ENCODE results near the gene RABEP2.
"Not testable (repeated sequence)": the region's sequence is repeated elsewhere in the genome, so short reads cannot be mapped to it uniquely, and the experiment has no call there.

Gene RABEP2

DNA sequence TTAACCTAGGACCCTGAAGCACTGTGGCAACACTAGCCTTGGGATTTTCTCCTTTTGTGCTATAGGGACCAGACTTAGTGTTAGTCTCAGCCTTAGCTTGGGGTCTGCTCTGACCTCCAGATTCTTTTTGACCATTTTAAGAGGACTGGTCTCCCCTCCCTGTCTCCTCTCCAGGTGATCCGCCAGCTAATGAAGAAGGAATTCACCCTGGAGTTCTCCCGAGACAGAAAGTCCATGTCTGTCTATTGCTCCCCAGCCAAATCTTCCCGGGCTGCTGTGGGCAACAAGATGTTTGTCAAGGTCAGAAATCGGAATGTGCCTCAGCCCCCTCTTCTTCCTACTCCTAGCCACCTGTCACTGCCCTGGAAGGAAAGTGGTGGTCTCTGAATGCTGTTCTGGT is 27.2 kb downstream of the RABEP2 start:
- Histone ChIP-seq H3K27me3 (ENCODE audit: control insufficient read depth, insufficient read depth, low read length) (no peaks in the 10 kb centered on the region), H3K36me3 (ENCODE audit: control insufficient read depth, insufficient read depth, low read length) (no peaks in the 10 kb centered on the region), H3K4me2 (ENCODE audit: low read length) (no peak overlapping the region), H2AFZ (no peak overlapping the region), H3K79me2 (no peaks in the 10 kb centered on the region), H3K9me3 (ENCODE audit: control insufficient read depth, low read length) (no peaks in the 10 kb centered on the region), H3K9ac (no peak overlapping the region), H3K4me3 (ENCODE audit: low read depth, low read length) (no peak overlapping the region), H3K4me1 (no peaks in the 10 kb centered on the region), H3K27ac (no peak overlapping the region)
- TF ChIP-seq CTCF (IDR thresholded peaks at IDR 0.05), result no peak

DNA sequence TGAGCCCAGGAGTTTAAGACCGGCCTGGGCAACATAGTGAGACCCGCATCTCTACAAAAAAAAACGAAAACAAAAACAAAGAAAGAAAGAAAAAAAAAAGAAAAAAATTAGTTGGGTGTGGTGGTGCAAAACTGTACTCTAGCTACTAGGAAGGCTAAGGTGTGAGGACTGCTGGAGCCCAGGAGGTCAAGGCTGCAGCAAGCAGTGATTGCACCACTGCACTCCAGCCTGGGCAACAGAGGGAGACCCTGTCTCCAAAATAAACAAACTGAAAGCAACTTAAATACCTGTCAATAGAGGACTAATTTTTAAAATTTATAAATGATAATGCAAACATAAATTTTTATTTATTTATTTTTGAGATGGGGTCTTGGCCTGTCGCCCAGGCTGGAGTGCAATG is 29.4 kb downstream of the RABEP2 start:
- H2AFZ ChIP-seq, result no peak overlapping the region
- no peak overlapping the region for H3K27ac ChIP-seq
- no peak overlapping the region for H3K4me3 ChIP-seq (ENCODE audit: low read depth, low read length)

DNA sequence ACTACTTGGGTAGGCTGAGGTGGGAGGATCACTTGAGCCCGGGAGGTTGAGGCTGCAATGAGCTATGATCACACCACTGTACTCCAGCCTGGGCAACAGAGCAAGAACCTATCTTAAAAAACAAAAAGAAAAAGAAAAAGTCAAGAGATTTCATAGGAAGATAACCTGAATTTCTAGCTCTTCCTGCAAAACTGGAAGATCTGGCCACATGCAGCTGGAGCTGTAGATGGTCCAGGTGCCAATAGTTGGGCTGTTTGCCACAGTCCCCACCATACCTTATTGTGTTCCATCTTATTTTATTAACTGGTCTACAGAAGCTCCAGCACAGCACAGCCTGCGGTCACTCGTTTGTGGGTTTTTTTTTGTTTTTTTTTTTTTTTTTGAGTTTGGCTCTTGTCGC is 31.7 kb downstream of the RABEP2 start:
- Histone ChIP-seq H3K4me1 (no peaks in the 10 kb centered on the region), H3K4me3 (ENCODE audit: low read depth, low read length) (no peak overlapping the region), H3K4me2 (ENCODE audit: low read length) (no peak overlapping the region), H3K79me2 (no peaks in the 10 kb centered on the region), H3K27ac (no peak overlapping the region), H2AFZ (no peak overlapping the region), H3K9me3 (ENCODE audit: control insufficient read depth, low read length) (no peaks in the 10 kb centered on the region), H3K27me3 (ENCODE audit: control insufficient read depth, insufficient read depth, low read length) (no peaks in the 10 kb centered on the region), H3K9ac (no peak overlapping the region), H3K36me3 (ENCODE audit: control insufficient read depth, insufficient read depth, low read length) (no peaks in the 10 kb centered on the region)
- no peak for TF ChIP-seq CTCF (IDR thresholded peaks at IDR 0.05)

More for the DNA sequence above, 29.4 kb downstream of the RABEP2 start:
- no peaks in the 10 kb centered on the region for H3K4me1 ChIP-seq
- no peaks in the 10 kb centered on the region for H3K27me3 ChIP-seq (ENCODE audit: control insufficient read depth, insufficient read depth, low read length)
- no peak overlapping the region for H3K4me2 ChIP-seq (ENCODE audit: low read length)
- no peaks in the 10 kb centered on the region for H3K79me2 ChIP-seq
- TF ChIP-seq CTCF (IDR thresholded peaks at IDR 0.05), result no peak
- no peaks in the 10 kb centered on the region for H3K36me3 ChIP-seq (ENCODE audit: control insufficient read depth, insufficient read depth, low read length)
- no peak overlapping the region for H3K9ac ChIP-seq
- H3K9me3 ChIP-seq (ENCODE audit: control insufficient read depth, low read length), result no peaks in the 10 kb centered on the region

GRCh38 chr16:28891964-28892890 is 32.8 kb downstream of the RABEP2 start:
- no peaks in the 10 kb centered on the region for H3K79me2 ChIP-seq
- TF ChIP-seq CTCF (IDR thresholded peaks at IDR 0.05), result no peak

DNA sequence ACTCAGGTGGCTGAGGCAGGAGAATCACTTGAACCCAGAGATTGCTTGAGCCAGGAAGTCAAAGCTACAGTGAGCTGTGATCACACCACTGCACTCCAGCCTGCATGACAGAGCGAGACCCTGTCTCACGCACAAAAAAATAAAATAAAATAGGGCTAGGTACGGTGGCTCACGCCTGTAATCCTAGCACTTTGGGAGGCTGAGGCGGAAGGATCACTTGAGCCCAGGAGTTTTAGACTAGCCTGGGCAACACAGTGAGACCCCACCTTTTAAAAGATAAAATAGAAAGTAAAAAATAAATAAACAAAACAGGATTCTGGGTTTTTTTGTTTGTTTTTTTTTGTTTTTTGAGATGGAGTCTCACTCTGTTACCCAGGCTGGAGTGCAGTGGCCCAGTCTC is 34.7 kb downstream of the RABEP2 start:
- not testable (repeated sequence) for H2AFZ ChIP-seq; H3K4me2 ChIP-seq (ENCODE audit: low read length); H3K79me2 ChIP-seq; H3K9me3 ChIP-seq (ENCODE audit: control insufficient read depth, low read length); H3K27me3 ChIP-seq (ENCODE audit: control insufficient read depth, insufficient read depth, low read length); H3K4me1 ChIP-seq; H3K27ac ChIP-seq; H3K36me3 ChIP-seq (ENCODE audit: control insufficient read depth, insufficient read depth, low read length); H3K9ac ChIP-seq; H3K4me3 ChIP-seq (ENCODE audit: low read depth, low read length)

More at GRCh38 chr16:28891964-28892890, 32.8 kb downstream of the RABEP2 start:
- no peaks in the 10 kb centered on the region for H3K4me1 ChIP-seq
- H3K9ac ChIP-seq, result no peak overlapping the region
- H3K4me3 ChIP-seq (ENCODE audit: low read depth, low read length), result no peak overlapping the region
- no peaks in the 10 kb centered on the region for H3K9me3 ChIP-seq (ENCODE audit: control insufficient read depth, low read length)
- no peaks in the 10 kb centered on the region for H3K27me3 ChIP-seq (ENCODE audit: control insufficient read depth, insufficient read depth, low read length)
- H2AFZ ChIP-seq, result no peak overlapping the region
- H3K4me2 ChIP-seq (ENCODE audit: low read length), result no peak overlapping the region
- H3K27ac ChIP-seq, result no peak overlapping the region
- H3K36me3 ChIP-seq (ENCODE audit: control insufficient read depth, insufficient read depth, low read length), result no peaks in the 10 kb centered on the region

Data from parathyroid adenoma (tissue), 2 donors.